ENCODE measurements around the gene PDF. TPM values are rescaled to one million over a fixed set of nuclear protein-coding genes. Genes with fewer than 3 reads are reported as not detected.
A peak's percentile ranks its signal among the peaks of the same experiment; 100 is the strongest.

The PDF gene
- total and polyA plus RNA-seq, 2 of the 13 experiments (the other 11 are each of a cell fraction or from before 2014, with no cell fraction given): 12.4 to 48.8 TPM

- TF ChIP-seq ZNF292 (CRISPR knock-in tag; IDR thresholded peaks at IDR 0.05; ENCODE audit: borderline replicate concordance, low read depth): no peak
- TF ChIP-seq HNF1A (IDR thresholded peaks at IDR 0.05; ENCODE audit: low read depth): no peak; the same call in 1 of the 2 replicates
- peak; percentile 36; the same call in 1 of the 2 replicates for TF ChIP-seq HNF1A (CRISPR knock-in tag; IDR thresholded peaks at IDR 0.05; ENCODE audit: borderline replicate concordance)
- TF ChIP-seq TCF7 (IDR thresholded peaks at IDR 0.05; ENCODE audit: low read depth): no peak
- 0 out of 2 replicates have a peak, but pooled peaks have one; percentile 70 for TF ChIP-seq PCBP1 (IDR thresholded peaks at IDR 0.05; ENCODE audit: borderline replicate concordance, low read depth, low read length)
- TF ChIP-seq ZNF460 (CRISPR knock-in tag; IDR thresholded peaks at IDR 0.05; ENCODE audit: borderline replicate concordance): no peak
- TF ChIP-seq GRHL1 (CRISPR knock-in tag; conservative IDR thresholded peaks at IDR 0.05): no peak
- peak; percentile 60 for TF ChIP-seq TFE3 (CRISPR knock-in tag; IDR thresholded peaks at IDR 0.05)
- TF ChIP-seq SIX4 (CRISPR knock-in tag; IDR thresholded peaks at IDR 0.05): 0 out of 2 replicates have a peak, but pooled peaks have one; percentile 23
- TF ChIP-seq ZFP90 (CRISPR knock-in tag; IDR thresholded peaks at IDR 0.05; ENCODE audit: borderline replicate concordance): peak; percentile 92
- TF ChIP-seq ZBTB20 (CRISPR knock-in tag; IDR thresholded peaks at IDR 0.05; ENCODE audit: borderline replicate concordance, low read depth): peak; percentile 63; the same call in 1 of the 2 replicates
- no peak; the same call in 1 of the 2 replicates for TF ChIP-seq ZHX1 (CRISPR knock-in tag; IDR thresholded peaks at IDR 0.05; ENCODE audit: low read depth)
- no peak; the same call in 1 of the 2 replicates for TF ChIP-seq ZNF749 (CRISPR knock-in tag; IDR thresholded peaks at IDR 0.05; ENCODE audit: borderline replicate concordance)
- TF ChIP-seq HNRNPK (IDR thresholded peaks at IDR 0.05; ENCODE audit: low read depth, low read length, poor library complexity, severe bottlenecking): peak; percentile 83
- no peak for TF ChIP-seq NONO (IDR thresholded peaks at IDR 0.05)
- peak; percentile 94 for TF ChIP-seq NONO (CRISPR knock-in tag; conservative IDR thresholded peaks at IDR 0.05)
- peak; percentile 96; the same call in 1 of the 2 replicates for TF ChIP-seq ZNF788 (CRISPR knock-in tag; IDR thresholded peaks at IDR 0.05; ENCODE audit: borderline replicate concordance)
Measured at GRCh38 chr16:69330286-69331109, at the start of gene PDF (continued).
